SK-N-SH treated with all-trans-retinoic acid at 6 μM for 48 hours (cell line): ENCODE data around the gene RAB1A.

ENCODE experiments used
- ARNTL ChIP-seq: fragments of 450-650 bp; formaldehyde crosslinking; IDR thresholded peaks from 2 replicates; pipeline ENCODE4 v1.5.0; 2020; ENCODE audit warnings: low read depth, mild to moderate bottlenecking, moderate library complexity, borderline replicate concordance
- ESRRG ChIP-seq: fragments of 250-450 bp; sonication (Bioruptor Pico); IDR thresholded peaks from 2 replicates; pipeline ENCODE4 v1.6.1; 2021; ENCODE audit warnings: mild to moderate bottlenecking
- GLIS3 ChIP-seq: fragments of 250-450 bp; sonication (Bioruptor Pico); IDR thresholded peaks from 2 replicates; pipeline ENCODE4 v1.5.0; 2020; ENCODE audit warnings: mild to moderate bottlenecking, moderate library complexity
- OSR1 ChIP-seq: fragments of 250-450 bp; sonication (Bioruptor Pico); IDR thresholded peaks from 2 replicates; pipeline ENCODE4 v1.8.0; 2022; ENCODE audit warnings: moderate library complexity, mild to moderate bottlenecking, inconsistent platforms
- PPARA ChIP-seq: fragments of 250-450 bp; sonication (Bioruptor Pico); IDR thresholded peaks from 2 replicates; pipeline ENCODE4 v1.5.0; 2020; ENCODE audit warnings: mild to moderate bottlenecking, borderline replicate concordance
- RARB ChIP-seq: fragments of 250-450 bp; sonication (Bioruptor Pico); IDR thresholded peaks from 2 replicates; pipeline ENCODE4 v1.8.0; 2021; ENCODE audit warnings: mild to moderate bottlenecking, moderate library complexity
- TCF4 ChIP-seq: fragments of 250-450 bp; sonication (Bioruptor Pico); IDR thresholded peaks from 2 replicates; pipeline ENCODE4 v1.8.0; 2021; ENCODE audit warnings: mild to moderate bottlenecking, moderate library complexity, borderline replicate concordance
- TOX ChIP-seq: fragments of 250-450 bp; sonication (Bioruptor Pico); IDR thresholded peaks from 2 replicates; pipeline ENCODE4 v1.8.0; 2021; ENCODE audit warnings: mild to moderate bottlenecking, moderate library complexity, borderline replicate concordance
- ZC3H10 ChIP-seq: fragments of 250-450 bp; sonication (Bioruptor Pico); IDR thresholded peaks from 2 replicates; pipeline ENCODE4 v1.5.1; 2021; ENCODE audit warnings: mild to moderate bottlenecking, moderate library complexity
- ZFP30 ChIP-seq: fragments of 450-650 bp; formaldehyde crosslinking; IDR thresholded peaks from 2 replicates; pipeline ENCODE4 v1.5.0; 2022; ENCODE audit warnings: mild to moderate bottlenecking, moderate library complexity
- ZNF70 ChIP-seq: fragments of 450-650 bp; formaldehyde crosslinking; IDR thresholded peaks from 2 replicates; pipeline ENCODE4 v1.5.0; 2020; ENCODE audit warnings: mild to moderate bottlenecking, moderate library complexity

DNA sequence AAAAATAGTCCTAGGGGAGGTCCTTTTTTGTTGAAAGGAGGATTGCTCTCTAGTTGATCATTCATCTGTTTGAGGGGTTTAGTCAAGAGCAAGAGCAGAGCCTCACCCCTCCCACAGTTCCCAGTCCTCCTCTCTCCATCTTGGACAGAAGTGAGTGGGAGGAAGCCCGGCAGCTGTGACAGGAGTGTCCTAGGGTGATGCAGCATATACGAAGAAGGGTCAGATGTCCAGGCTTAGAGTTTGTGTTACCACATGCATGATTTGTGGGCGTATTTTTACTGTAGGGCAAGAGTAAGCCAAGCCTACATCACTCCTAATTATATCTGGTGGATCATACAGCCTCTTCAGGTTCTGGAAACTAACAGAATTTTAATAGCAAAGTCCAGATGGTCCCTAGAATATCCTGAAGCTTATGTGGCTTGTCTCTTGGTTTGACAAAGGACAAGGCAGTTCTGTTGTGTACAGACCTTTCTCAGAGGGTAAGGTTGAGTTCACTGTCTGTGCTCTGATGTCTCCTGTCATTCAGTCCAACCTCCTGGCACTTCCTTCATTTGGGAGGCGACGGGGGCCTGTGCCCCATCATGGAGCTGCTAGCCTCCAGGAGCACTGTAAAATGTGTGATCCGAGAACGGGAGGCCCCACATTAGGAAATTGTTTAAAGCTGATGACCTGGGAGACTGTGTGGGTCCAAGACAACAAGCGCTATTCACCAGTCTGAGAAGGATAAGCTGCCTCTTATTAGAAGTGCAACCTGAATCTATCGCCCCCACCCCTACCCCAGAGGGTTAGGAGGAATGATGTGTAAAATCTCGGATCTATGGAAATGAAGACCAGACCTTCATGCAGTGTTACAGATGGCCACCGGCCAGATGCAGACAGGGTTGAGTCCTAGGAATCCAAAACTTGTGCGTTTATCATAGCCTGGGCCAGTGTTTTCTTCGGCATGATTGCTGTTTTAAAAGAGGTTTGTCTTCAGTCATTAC, 66.8 kb downstream of the RAB1A start:
- no peak for TF ChIP-seq ZC3H10 (CRISPR knock-in tag)
- TF ChIP-seq GLIS3 (CRISPR knock-in tag) = no peak
- no peak for TF ChIP-seq ZNF70 (CRISPR knock-in tag)
- no peak for TF ChIP-seq TOX (CRISPR knock-in tag)
- no peak for TF ChIP-seq PPARA
- TF ChIP-seq ESRRG (CRISPR knock-in tag) = no peak
- TF ChIP-seq OSR1 = no peak
- TF ChIP-seq TCF4 (CRISPR knock-in tag) = no peak
- TF ChIP-seq RARB (CRISPR knock-in tag) = no peak
- no peak for TF ChIP-seq ARNTL
- no peak for TF ChIP-seq ZFP30 (CRISPR knock-in tag)
